ENCODE results near the gene TECR. TPM values are rescaled to one million over a fixed set of nuclear protein-coding genes. Genes with fewer than 3 reads are reported as not detected.

Gene TECR
- total and polyA plus RNA-seq, 9 of the 15 experiments (the other 6 are each of a cell fraction or from before 2014, with no cell fraction given), result 29.3 to 211 (median 81.4) TPM

DNA sequence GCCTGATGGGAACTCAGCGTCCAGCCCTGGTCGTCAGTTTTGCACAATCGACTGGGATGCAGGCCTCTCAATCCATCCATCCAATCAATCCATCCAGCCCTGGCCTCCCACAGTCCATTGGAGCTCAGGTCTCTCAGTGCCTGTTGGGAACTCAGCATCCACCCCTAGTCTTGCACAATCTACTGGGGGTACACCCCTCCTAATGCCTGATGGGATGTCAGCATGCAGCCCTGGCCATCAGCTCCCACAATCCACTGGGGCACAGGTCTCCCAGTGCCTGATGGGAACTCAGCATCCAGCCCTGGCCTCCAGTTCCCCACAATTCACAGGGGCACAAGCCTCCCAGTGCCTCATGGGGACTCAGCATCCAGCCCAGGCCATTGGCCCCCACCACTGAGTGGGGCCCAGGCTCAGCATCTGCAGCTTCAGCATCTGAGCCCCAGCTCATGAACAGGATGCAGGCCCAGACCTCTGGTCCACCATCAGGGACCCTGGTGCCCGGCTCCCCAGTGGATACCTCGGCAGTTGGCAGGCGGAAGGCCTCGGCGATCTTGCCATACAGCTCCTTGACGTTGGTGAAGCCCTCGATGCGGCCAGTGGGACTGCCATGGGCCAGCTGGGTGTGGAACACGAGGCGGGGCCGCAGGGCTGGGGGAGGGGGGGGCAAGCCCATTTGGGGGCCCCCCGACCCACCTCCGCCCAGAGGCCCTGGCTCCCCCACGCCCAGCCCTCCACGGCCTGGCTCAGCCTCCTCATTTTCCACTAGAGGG is 47.0 kb upstream of the TECR start:
- no peak overlapping the region for H2AFZ ChIP-seq (ENCODE audit: low read depth, low read length)
- H3K4me1 ChIP-seq (replicated peaks in 1 of 2; ENCODE audit: control insufficient read depth in 2 of 2, insufficient read depth in 2 of 2, low read length in 2 of 2), result peaks cover 2 to 28% of the 10 kb centered on the region in 2 experiments; a peak in 3 of 5 replicates
- DNase-seq (ENCODE audit: extremely low read depth in 1 of 4, low spot score in 3 of 4), result peak in 1 of 4 experiments; percentile 40
- in situ Hi-C loops (cut with MboI), result loop anchor here (10.0 kb wide), 1 partner anchor 608 kb away; the partner anchor contains the start of gene NANOS3
- no peaks in the 10 kb centered on the region for H4K20me1 ChIP-seq (replicated peaks; ENCODE audit: control insufficient read depth, insufficient read depth, low read length)
- no peak overlapping the region for H3K4me3 ChIP-seq
- no peak overlapping the region for H3K27ac ChIP-seq (ENCODE audit: extremely low read depth, low read depth, low read length)
- peak overlapping the region in 1 of 2 experiments; percentile 76; a peak in 2 of 4 replicates for H3K9ac ChIP-seq (ENCODE audit: insufficient read depth in 1 of 2, low read depth in 2 of 2, low read length in 2 of 2)
- ChIA-PET CTCF (ENCODE audit: low intra/inter-chr PET ratio) (no interaction called here), POLR2A (interaction anchor here (0.6 to 1.0 kb wide), 3 partner anchors 64 to 761 kb away, joined by 3 read pairs; no protein-coding TSS in a partner anchor)
- BruUV-seq (replicated peaks), result no TSS peak
- no peak overlapping the region for H3K4me2 ChIP-seq (ENCODE audit: insufficient read depth, low read length)
- FAIRE-seq, result peak; percentile 54
- TF ChIP-seq CEBPB (tag; IDR thresholded peaks at IDR 0.05), result peak; percentile 70
- TF ChIP-seq, protein P1, sequence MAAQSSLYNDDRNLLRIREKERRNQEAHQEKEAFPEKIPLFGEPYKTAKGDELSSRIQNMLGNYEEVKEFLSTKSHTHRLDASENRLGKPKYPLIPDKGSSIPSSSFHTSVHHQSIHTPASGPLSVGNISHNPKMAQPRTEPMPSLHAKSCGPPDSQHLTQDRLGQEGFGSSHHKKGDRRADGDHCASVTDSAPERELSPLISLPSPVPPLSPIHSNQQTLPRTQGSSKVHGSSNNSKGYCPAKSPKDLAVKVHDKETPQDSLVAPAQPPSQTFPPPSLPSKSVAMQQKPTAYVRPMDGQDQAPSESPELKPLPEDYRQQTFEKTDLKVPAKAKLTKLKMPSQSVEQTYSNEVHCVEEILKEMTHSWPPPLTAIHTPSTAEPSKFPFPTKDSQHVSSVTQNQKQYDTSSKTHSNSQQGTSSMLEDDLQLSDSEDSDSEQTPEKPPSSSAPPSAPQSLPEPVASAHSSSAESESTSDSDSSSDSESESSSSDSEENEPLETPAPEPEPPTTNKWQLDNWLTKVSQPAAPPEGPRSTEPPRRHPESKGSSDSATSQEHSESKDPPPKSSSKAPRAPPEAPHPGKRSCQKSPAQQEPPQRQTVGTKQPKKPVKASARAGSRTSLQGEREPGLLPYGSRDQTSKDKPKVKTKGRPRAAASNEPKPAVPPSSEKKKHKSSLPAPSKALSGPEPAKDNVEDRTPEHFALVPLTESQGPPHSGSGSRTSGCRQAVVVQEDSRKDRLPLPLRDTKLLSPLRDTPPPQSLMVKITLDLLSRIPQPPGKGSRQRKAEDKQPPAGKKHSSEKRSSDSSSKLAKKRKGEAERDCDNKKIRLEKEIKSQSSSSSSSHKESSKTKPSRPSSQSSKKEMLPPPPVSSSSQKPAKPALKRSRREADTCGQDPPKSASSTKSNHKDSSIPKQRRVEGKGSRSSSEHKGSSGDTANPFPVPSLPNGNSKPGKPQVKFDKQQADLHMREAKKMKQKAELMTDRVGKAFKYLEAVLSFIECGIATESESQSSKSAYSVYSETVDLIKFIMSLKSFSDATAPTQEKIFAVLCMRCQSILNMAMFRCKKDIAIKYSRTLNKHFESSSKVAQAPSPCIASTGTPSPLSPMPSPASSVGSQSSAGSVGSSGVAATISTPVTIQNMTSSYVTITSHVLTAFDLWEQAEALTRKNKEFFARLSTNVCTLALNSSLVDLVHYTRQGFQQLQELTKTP (IDR thresholded peaks at IDR 0.05; ENCODE audit: low read depth in 1 of 2, partially characterized antibody in 2 of 2), result peak in 1 of 2 experiments; percentile 91
- TF ChIP-seq SRSF3 (IDR thresholded peaks at IDR 0.05; ENCODE audit: insufficient read depth, low read length), result no peak
- no peak for TF ChIP-seq GATAD2A (IDR thresholded peaks at IDR 0.05)
- TF ChIP-seq CTBP1 (IDR thresholded peaks at IDR 0.05; ENCODE audit: borderline replicate concordance), result 0 out of 2 replicates have a peak, but pooled peaks have one; percentile 15
- TF ChIP-seq ZNF143 (CRISPR knock-in tag; IDR thresholded peaks at IDR 0.05), result 0 out of 2 replicates have a peak, but pooled peaks have one; percentile 57
- peaks cover 19% of the 10 kb centered on the region; the same call in 2 of the 3 replicates for H3K36me3 ChIP-seq (ENCODE audit: control insufficient read depth, insufficient read depth, low read length)
- no peaks in the 10 kb centered on the region for H3K79me2 ChIP-seq (ENCODE audit: control insufficient read depth, insufficient read depth, low read length)
- WGBS (ENCODE audit: insufficient coverage, low coverage, missing lambda C conversion rate), result 95% methylated on average over 9 of the region's 18 CpGs
- H3K27me3 ChIP-seq (ENCODE audit: control insufficient read depth in 2 of 2, insufficient read depth in 2 of 2, low read length in 2 of 2), result no peaks in the 10 kb centered on the region
- ATAC-seq, result peak; percentile 61
- H3K9me3 ChIP-seq (replicated peaks; ENCODE audit: control insufficient read depth, insufficient read depth, low read depth, low read length), result no peaks in the 10 kb centered on the region
- no peaks in the 10 kb centered on the region for H3K9me1 ChIP-seq (ENCODE audit: control insufficient read depth, insufficient read depth, low read length)
- intact Hi-C loops (cut with micrococcal nuclease), result loop anchor here (10.0 kb wide), 2 partner anchors 118 to 288 kb away; no protein-coding TSS in a partner anchor
